HG02970 (cell line): ENCODE results near the gene GRM8.
"Not testable (repeated sequence)": the region's sequence is repeated elsewhere in the genome, so short reads cannot be mapped to it uniquely, and the experiment has no call there.

Experiments
- ATAC-seq: cut with Tn5 transposase; IDR thresholded peaks from one replicate; pipeline ENCODE4 v1.9.1; 2021; ENCODE audit warnings: mild to moderate bottlenecking, moderate library complexity, moderate number of reproducible peaks; ENCODE audit not compliant: unreplicated experiment, low FRiP score

Gene GRM8

GRCh38 chr7:126840869-126841268 lies 411.9 kb downstream of the GRM8 start:
- no peak for ATAC-seq

GRCh38 chr7:126839624-126840023 lies 413.1 kb downstream of the GRM8 start:
- no peak for ATAC-seq

DNA sequence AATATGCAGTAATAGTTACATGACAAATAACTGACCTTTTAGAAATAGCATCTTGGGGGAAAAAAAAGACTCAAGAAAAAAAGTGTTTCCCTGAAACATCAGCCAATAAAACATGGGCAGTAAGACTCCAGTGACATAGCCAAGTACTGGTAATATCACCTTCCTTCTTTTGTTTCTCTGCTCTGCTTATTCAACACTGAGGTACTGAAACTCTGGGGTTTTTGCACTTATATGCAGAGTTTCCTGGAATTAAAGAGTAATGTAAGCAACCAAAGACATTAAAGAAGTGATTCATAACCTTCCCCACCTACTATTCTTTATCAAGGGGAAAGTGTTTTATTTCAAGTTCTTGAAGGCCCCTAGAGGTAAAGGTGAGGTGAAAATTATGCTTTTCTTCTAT lies 414.5 kb downstream of the GRM8 start:
- ATAC-seq: no peak

DNA sequence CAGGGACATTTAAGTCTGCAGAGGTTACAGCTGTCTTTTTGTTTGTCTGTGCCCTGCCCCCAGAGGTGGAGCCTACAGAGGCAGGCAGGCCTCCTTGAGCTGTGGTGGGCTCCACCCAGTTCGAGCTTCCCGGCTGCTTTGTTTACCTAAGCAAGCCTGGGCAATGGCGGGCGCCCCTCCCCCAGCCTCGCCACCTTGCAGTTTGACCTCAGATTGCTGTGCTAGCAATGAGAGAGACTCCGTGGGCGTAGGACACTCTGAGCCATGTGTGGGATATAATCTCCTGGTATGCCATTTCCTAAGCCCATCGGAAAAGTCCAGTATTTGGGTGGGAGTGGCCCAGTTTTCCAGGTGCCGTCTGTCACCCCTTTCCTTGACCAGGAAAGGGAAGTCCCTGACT lies 421.5 kb downstream of the GRM8 start:
- ATAC-seq: not testable (repeated sequence)

DNA sequence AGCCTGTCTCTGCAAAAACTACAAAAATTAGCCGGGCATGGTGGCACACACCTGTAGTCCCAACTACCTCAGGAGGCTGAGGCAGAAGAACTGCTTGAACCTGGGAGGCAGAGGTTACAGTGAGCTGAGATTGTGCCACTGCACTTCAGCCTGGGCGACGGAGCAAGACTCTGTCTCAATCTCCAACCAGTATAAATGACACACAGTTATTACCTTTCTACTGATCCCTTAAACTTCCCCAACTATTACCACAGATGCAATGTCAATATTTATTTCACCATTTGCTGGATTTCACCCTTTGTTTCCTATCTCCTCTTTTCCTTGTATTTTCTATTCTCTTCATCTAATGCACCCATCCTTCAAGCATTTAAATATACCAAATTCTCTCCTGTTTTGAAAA lies 431.8 kb downstream of the GRM8 start:
- ATAC-seq: no peak

GRCh38 chr7:126819197-126819484 lies 433.6 kb downstream of the GRM8 start:
- no peak for ATAC-seq

DNA sequence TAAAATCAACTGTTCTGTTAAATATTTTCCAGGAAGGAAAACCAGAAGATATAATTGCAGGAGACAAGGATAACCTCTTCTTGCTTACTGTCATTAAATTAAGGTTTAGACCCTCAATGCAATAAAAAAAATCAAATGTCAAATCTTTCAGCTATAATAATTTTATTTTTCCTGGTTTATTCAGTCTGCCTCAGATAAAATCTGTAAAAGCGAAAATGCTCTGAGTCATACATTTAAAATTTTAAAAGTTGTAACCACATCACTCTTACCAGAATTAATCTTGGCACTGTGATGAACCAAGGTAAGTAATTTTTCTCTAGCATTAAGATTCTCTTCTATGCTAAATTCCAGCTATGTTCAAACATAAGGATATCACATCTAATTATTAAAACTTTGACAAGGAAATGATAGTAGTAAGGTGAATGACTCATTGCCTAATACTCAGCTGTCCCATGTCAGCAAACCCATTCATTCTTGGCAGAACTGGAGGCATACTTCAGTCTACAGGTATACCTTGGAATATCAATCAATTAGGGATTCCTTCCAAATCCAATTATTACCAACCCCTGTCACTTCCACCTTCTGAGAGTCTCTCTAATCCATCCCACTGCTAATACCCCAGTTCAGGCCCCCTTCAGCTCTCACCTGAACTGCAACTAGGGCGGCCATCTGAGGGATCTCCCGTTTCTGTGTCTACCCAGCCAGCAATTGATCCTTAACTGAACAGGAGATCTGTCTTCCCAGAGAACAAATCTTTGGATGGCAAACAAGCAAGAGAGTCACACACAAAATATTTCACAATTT lies 434.1 kb downstream of the GRM8 start:
- ATAC-seq: no peak

DNA sequence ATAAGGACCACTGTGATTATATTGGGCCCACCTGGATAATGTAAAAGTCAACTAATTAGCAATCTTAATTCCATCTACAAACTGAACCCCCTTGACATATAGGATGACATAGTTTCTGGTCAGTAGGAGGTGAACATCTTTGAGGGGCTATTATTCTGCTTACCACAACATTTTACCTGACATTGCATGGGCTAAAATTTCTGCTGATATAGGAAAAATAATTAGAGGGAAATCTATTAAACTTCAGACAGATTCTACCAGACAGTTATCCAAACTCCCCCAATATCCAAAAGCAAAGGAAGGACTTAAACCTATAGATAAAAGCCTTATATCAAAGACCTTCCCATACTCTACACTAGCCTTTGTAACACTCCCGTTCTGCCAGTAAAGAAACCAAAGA lies 443.6 kb downstream of the GRM8 start:
- ATAC-seq: no peak

GRCh38 chr7:126806614-126807013 lies 446.1 kb downstream of the GRM8 start:
- no peak for ATAC-seq

- no peak for ATAC-seq
These were observed 447.4 kb downstream of the GRM8 start for GRCh38 chr7:126805351-126805750.

DNA sequence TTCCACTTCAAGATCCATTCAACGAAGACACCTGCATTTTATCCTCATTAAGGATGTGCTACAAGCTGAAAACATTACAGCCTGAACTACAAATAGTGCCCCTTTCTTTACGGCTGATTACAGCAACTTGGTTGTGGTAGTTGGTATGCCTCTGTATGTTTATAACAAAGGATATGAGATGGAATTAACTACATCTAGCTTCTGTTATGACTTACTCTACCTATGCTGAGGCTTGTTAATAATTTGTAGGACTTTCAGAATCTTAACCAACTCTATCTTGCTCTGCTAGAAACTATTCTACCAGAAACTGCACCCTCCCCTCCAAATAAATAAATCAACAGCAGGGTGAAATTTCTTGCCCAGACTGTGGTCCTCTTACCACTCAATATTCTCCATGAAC lies 448.1 kb downstream of the GRM8 start:
- ATAC-seq: peak; percentile 81

DNA sequence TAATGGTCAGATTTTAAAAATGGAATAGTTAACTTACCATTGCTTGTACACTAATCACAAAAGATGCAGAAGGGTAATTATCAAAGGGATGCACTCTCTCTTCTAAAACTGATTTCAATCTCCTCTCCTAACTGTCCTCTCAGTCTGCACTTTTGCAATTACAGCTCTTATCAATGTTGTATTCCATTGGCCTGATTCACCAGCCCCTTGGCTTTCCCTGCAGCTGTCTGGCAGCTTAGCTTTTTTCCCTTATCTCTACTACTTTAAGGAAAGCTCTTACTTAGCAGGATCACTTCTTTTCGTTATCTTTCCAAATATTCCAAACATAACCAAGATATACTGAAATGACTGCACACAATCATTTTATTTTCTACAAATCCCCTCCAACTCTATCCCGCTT lies 448.8 kb downstream of the GRM8 start:
- no peak for ATAC-seq

DNA sequence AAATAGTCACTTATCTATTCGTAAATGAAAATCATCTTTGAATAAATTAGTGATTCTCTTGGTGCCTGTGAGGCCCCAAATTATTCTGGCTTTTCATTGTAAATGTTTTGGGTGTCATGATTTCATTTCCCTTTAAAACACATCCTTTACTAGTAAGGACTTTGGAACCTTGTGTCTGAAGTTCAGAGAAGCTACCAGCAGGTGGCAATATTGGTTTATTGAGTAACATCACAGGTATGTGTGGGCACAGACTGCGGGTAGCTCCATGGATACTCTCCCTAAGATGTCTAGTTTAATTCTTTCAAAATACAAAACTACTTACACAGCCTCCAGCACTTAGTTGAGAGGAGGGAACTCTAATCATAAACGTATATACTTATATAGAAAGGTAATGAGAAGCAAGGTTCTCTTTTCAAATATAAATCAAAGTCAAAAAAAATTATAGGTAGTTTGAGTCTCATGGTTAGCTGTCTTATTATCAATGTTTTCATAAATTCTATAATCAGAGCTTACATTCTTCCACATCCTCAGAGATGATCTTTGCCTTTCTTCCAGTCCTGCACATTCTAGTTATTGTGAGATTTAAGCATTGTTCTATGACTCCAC lies 449.6 kb downstream of the GRM8 start:
- peak; percentile 76 for ATAC-seq

DNA sequence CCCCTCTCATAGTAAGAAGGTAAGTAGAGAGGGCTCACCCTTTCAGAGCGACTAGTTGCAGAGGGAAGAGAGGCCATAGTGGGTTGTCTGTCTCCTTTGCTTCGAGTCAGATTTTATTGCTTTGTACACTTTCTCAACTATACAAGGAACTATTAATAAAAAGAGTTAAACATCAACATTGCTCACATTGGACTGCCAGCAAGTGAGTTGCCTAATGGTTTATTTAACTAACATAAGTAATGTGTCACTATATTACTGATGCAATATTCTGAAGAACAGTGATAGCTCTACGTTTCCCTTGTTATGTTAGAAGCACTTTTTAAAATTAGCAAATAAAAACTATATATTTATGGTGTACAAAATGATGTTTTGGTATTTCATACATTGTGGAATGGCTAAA lies 451.0 kb downstream of the GRM8 start:
- ATAC-seq: no peak

- no peak for ATAC-seq
These were observed 453.2 kb downstream of the GRM8 start for GRCh38 chr7:126799541-126799940.

DNA sequence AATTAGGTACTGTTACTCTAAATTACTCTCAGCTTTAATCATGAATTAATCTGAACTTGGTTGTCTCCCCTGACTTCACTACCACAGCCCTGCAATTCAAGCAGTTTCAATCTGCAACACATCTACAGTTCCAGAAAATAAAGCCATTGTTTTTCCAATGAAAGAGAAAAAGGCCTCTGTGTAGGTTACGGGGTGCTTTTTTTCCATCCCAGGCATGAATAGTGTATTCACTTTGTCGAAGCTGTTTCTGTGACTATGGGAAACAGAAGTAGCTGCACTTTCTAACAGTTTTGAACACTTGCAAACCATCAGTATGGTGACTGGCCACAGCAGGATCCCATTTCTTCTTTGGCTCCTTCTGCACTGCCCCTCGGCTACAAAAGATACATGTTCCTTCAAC lies 460.2 kb downstream of the GRM8 start:
- ATAC-seq: no peak

- ATAC-seq: no peak
These were observed 461.4 kb downstream of the GRM8 start for GRCh38 chr7:126791306-126791705.

DNA sequence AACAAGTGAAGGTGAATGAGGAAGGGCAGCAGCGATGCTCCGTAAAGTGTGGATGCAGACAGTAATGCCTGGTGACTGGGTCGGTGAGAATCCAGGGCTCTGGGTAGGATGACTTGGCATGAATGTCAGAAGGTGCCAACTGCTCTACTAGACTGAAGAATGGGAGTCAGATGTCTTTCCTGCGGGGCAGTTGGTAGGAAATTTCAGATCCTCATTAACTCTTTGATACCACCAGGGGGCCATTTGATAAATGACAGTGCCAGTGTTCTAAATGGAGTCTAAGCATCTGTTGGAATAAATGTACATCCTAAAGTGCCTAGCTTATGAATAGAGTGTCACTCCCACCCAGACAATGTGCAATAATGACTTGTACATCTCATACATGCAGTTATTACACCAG lies 462.0 kb downstream of the GRM8 start:
- ATAC-seq: no peak

DNA sequence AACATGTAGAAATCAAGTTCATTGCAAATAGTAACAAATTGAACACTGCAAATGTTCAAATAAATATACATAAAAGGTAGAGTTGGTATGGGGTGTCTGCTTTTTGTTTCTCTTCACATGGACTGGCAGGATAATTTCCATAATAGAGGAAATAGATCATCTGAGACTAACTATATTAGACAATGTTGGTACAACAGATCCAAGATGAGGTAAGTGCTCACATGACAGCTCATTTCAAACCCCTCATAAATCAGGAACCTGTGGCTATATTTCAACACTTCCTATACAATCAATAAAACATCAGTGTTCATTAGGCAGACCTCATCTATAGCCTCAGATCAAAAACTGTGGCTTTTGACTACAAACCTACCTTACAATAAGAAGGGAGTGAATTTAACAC lies 469.1 kb downstream of the GRM8 start:
- ATAC-seq: no peak

GRCh38 chr7:126780993-126781392 lies 471.7 kb downstream of the GRM8 start:
- ATAC-seq: no peak

- ATAC-seq: no peak
These were observed 474.6 kb downstream of the GRM8 start for GRCh38 chr7:126778101-126778500.

DNA sequence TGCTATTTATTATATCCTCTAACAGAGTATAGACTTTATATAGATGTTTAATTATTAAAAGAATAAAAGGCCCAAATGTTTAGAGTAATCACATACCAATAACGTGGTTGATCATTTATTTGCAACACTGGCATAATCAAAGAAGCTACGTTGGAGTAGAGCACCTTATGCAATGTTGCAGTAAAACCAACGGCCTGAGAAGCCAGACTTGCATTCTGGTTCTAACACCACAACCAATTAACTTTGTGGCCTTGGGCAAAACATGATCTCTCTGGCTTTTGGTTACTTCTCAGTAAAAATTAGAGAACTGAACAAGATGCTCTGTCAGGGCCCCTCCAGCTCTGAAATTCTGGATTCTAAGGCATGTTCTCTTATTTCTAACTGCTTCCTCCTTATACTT lies 476.2 kb downstream of the GRM8 start:
- no peak for ATAC-seq

- no peak for ATAC-seq
These were observed 478.7 kb downstream of the GRM8 start for GRCh38 chr7:126774077-126774476.
